HG03095 (cell line): ENCODE measurements around the gene DNAJC27.

ENCODE experiments used
- ATAC-seq: cut with Tn5 transposase; IDR thresholded peaks from one replicate; pipeline ENCODE4 v1.9.1; 2021; ENCODE audit warnings: moderate library complexity; ENCODE audit not compliant: unreplicated experiment

The DNAJC27 gene

DNA sequence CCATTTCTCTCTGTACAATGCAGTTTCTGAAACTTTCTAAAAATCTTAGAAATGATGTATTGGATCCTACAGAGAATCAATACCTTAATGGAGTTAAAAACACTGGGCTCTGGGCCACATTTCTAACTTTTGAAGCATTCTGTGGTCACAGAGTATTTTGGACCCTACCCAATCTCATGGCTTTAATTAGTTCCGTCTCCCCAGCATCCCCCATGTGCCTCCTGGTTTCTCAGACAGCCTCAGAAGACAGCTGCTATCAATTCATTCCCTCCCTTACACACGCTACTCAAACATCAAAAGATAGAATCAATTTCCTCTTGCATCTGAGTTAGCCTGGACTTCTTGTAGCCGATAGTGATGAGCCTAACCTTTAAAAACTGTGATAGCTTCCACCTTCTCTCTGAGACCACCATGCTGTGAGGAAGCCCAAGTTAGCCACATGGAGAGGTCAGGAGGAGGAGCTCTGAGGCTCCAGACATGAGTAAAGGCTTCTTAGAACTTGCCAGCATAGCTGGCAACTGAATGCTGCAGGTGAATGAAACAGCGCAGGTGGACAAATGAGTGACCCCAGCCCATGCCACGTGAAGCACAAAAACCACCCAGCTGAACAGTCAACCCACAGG is 62.1 kb downstream of the DNAJC27 start:
- ATAC-seq: no peak

DNA sequence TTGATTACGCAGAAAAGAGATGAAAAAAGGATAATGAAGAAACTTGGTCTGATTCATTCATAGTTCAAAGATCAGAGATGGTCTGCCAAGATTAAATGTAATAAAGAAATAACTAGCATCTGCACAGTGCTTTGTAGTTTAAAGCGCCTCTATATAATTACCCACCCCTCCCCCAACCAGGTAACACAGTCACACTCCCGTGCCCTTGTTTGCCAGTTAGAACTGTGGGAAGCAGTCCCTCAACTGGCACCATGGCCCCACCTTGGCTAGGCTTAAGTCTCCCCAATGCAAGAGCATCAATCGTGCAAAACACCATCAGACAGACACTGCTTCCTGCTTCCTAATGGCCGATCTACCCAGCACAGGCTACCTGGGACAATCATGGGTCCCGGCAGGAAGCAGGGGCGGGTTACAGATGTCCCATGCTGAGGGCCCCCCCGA is 63.3 kb downstream of the DNAJC27 start:
- no peak for ATAC-seq

DNA sequence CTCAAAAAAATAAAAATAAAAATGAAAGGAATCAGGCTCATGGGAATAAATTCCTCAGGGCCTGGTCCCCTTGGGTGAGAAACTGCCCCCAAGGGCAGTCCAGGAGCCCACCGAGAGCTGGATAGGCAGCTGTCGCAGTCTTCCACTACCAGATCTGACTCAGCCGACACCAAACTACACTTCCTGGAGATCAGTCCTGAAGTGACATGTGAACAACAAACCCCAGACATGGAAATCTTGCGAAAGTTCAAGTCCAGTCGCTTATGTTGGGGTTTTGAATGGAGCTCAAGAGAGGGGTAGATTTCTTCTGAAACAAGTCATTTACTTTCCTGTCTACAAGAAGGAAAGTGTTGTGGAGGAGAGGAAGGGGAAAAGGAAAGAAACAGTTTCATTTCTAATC is 64.6 kb downstream of the DNAJC27 start:
- ATAC-seq: no peak

GRCh38 chr2:24906466-24906865 is 65.3 kb downstream of the DNAJC27 start:
- ATAC-seq: no peak

DNA sequence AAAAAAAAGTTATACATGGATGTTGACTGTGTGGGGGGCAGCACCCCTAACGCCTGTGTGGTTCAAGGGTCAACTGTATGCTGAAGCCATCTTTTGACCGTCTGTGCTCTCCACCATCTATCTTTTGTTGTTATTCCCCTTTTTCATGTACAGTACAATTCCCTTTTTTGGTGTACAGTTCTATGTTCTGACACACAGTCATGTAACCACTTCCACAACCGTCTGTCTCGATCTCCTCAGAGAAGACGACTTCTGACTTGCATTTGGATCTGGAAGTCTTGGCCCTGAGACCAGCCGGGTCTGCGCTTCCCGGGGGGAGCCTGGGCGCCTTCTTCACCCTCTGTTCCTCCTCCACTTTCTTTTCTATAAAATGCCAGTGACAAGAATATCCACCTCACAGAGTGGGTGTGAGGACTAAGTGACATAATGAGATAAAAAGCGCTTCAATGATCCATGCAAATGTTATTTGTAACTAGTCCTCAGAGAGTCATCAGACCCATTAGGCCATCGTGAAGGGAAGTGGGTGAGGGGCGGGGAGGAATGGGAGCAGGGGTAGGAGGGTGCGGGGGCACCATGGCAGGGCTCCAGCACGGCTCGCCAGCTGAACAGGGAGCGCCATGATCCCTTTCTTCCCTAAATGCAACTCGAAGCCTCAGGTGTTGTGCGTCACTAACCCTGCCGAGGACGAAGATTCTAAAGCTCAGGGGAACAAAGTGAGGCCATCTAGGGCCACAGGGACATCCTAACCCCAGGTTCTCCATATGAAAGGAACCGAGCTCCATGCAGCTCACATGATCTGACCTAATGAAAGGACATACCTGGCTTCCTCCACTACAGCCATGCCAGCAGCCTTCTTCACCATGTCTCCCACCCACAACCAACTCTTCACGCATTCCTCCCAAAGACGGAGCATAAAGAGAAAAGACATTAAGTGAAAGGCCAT is 68.3 kb downstream of the DNAJC27 start:
- ATAC-seq: no peak

- ATAC-seq: no peak
Observed at GRCh38 chr2:24899361-24899910, 72.3 kb downstream of the DNAJC27 start.

DNA sequence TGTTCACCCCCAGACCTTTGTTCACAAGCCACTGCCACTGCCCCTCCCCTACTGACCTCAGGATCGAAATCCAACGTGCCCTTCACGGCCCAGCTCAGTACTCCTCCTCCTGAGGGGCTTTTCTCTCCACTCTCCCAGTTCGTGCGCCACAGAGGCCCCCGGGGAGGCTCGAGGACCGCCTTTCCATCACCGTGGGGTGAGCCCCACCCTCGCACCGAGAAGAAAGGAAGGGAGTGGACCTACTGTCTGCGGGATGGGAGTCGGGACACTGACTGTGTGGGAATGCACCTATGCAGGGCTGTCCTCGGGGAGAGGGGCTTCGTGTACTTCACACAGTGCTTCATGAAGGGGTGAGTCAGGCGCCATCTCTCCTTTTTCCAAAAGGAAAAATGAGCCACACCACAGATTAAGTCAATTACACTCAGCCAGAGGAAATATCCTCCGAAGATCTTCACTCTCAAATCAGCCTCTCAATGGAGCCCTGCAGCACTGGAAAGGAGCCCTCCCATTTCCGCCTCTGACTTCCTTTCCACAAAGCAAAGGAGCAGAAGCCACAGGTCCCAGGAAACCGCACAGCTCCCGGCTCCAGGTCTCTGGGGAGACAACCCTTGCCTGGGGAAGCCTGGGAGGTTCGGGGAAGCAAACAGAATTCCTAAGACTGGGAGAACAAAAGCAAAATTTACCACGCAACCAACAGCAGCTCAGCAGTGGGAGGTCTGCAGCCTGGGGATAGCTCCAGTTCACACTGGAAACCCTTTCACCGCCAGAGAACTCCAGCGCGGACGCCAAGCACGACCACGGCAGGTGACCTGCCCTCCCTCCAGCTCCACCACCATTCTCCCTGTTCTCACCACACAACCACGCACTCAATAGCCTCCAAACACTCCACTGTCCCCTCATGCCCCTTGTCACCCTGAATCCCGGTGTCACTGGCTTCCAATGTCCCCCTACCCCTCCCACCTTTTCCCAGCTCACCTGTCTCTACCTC is 73.3 kb downstream of the DNAJC27 start:
- no peak for ATAC-seq

- no peak for ATAC-seq
Observed at GRCh38 chr2:24894750-24895149, 77.0 kb downstream of the DNAJC27 start.

- ATAC-seq: no peak
Observed at GRCh38 chr2:24893934-24894333, 77.8 kb downstream of the DNAJC27 start.
